ENCODE data around the gene TXNRD2. TPM values are rescaled to one million over a fixed set of nuclear protein-coding genes. Genes with fewer than 3 reads are reported as not detected.

The TXNRD2 gene
- total RNA-seq, 1 experiment from 2014 or later, result 19.7 TPM

GRCh38 chr22:19847345-19847632, 94.3 kb downstream of the TXNRD2 start:
- BruUV-seq (replicated peaks), result no TSS peak
- peaks cover 41 to 44% of the 10 kb centered on the region in 2 experiments for H3K4me1 ChIP-seq (ENCODE audit: control insufficient read depth in 1 of 2, insufficient read depth in 2 of 2, low read length in 2 of 2)
- peaks cover 45% of the 10 kb centered on the region for H3K79me2 ChIP-seq (ENCODE audit: insufficient read depth, low read length)

More at GRCh38 chr22:19847345-19847632, 94.3 kb downstream of the TXNRD2 start:
- no peaks in the 10 kb centered on the region for H3K9me2 ChIP-seq (ENCODE audit: insufficient read depth)
- H4K20me1 ChIP-seq (ENCODE audit: insufficient read depth), result peaks cover 3% of the 10 kb centered on the region; the same call in 1 of the 2 replicates
- TF ChIP-seq ZNF274 (IDR thresholded peaks at IDR 0.05; ENCODE audit: low read depth, low read length) (no peak), FOSL1 (IDR thresholded peaks at IDR 0.05; ENCODE audit: low read depth) (no peak), CEBPB (IDR thresholded peaks at IDR 0.05; ENCODE audit: low read depth) (no peak), RAD21 (IDR thresholded peaks at IDR 0.05; ENCODE audit: low read depth) (no peak), CBX3 (IDR thresholded peaks at IDR 0.05; ENCODE audit: low read depth) (no peak), JUND (IDR thresholded peaks at IDR 0.05) (no peak), EGR1 (IDR thresholded peaks at IDR 0.05; ENCODE audit: low read depth) (no peak), CTCF (IDR thresholded peaks at IDR 0.05 in 2 of 3, conservative IDR thresholded peaks at IDR 0.05 in 1 of 3; ENCODE audit: borderline replicate concordance in 1 of 3, insufficient read depth in 1 of 3, low read depth in 2 of 3, low read length in 2 of 3) (no peak), SIN3A (IDR thresholded peaks at IDR 0.05; ENCODE audit: low read depth) (no peak), EZH2 (IDR thresholded peaks at IDR 0.05) (no peak), ZFX (IDR thresholded peaks at IDR 0.05) (no peak), ELF1 (IDR thresholded peaks at IDR 0.05; ENCODE audit: borderline replicate concordance, low read depth) (no peak), EZH2phosphoT487 (IDR thresholded peaks at IDR 0.05; ENCODE audit: borderline replicate concordance) (no peak), TCF7L2 (IDR thresholded peaks at IDR 0.05; ENCODE audit: borderline replicate concordance, extremely low read depth, insufficient read depth, insufficient read length) (no peak)
- TF ChIP-seq, protein P1, sequence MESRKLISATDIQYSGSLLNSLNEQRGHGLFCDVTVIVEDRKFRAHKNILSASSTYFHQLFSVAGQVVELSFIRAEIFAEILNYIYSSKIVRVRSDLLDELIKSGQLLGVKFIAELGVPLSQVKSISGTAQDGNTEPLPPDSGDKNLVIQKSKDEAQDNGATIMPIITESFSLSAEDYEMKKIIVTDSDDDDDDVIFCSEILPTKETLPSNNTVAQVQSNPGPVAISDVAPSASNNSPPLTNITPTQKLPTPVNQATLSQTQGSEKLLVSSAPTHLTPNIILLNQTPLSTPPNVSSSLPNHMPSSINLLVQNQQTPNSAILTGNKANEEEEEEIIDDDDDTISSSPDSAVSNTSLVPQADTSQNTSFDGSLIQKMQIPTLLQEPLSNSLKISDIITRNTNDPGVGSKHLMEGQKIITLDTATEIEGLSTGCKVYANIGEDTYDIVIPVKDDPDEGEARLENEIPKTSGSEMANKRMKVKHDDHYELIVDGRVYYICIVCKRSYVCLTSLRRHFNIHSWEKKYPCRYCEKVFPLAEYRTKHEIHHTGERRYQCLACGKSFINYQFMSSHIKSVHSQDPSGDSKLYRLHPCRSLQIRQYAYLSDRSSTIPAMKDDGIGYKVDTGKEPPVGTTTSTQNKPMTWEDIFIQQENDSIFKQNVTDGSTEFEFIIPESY (IDR thresholded peaks at IDR 0.05; ENCODE audit: extremely low read depth, insufficient replicate concordance, low read length), result no peak
- peaks cover 0 to 4% of the 10 kb centered on the region in 2 experiments; a peak in 1 of 4 replicates for H3K9me3 ChIP-seq (ENCODE audit: control insufficient read depth in 1 of 2, insufficient read depth in 1 of 2, low read depth in 1 of 2, low read length in 2 of 2)
- H2AFZ ChIP-seq (ENCODE audit: low read depth, low read length, poor library complexity, severe bottlenecking), result no peak overlapping the region
- CTCF ChIA-PET, result no interaction called here
- intact Hi-C loops (cut with micrococcal nuclease), result no loop called here
- H3K9ac ChIP-seq (ENCODE audit: low read length), result no peak overlapping the region
- H3K27me3 ChIP-seq (ENCODE audit: insufficient read depth, low read length), result no peaks in the 10 kb centered on the region
- ATAC-seq, result no peak
- no peak overlapping the region for H3K4me3 ChIP-seq (replicated peaks in 1 of 2; ENCODE audit: low read depth in 1 of 2, low read length in 2 of 2)
- RAD21 ChIA-PET (ENCODE audit: low non-redundant PET in 1 of 2, low total read pairs in 2 of 2, uncharacterized antibody in 2 of 2, unreplicated experiment in 2 of 2), result no interaction called here
- no peak overlapping the region for H3K27ac ChIP-seq (ENCODE audit: low read depth, low read length)
- H3K4me2 ChIP-seq (ENCODE audit: low read length), result no peak overlapping the region
- POLR2A ChIA-PET, result no interaction called here
- DNase-seq (ENCODE audit: low read depth, low spot score), result no peak
- peaks cover 14 to 24% of the 10 kb centered on the region in 2 experiments; a peak in 3 of 4 replicates for H3K36me3 ChIP-seq (ENCODE audit: control insufficient read depth in 1 of 2, insufficient read depth in 2 of 2, low read length in 2 of 2)

Data from HCT116 (cell line).